ENCODE data around the gene IL3.

DNA sequence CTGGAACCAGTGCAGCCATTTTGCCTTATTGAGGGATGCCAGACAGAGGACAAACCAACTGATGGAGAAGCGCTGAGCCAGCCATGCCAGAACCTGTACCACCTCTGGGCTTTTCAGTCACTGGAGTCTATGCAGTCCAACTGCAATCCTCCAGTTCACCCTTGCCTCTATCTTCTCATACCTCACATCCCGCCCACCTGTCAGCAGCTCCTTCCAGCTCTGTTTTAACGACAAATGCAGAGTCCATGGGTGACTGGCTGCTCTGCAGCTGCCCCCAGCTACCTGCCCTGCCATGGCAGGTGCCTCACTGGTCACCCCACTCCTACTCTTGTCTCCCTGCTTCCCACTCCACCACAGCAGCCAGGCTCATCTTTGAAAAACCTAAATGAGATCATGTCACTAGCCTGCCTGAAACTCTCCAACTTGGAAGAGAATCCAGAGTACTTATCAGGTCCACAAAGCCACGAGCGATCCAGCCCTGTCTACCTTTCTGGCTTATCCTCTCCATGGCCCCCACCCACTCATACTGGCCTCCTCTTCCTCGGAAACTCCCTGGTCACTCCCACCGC, 35.0 kb upstream of the IL3 start:
- TF ChIP-seq, protein P1, sequence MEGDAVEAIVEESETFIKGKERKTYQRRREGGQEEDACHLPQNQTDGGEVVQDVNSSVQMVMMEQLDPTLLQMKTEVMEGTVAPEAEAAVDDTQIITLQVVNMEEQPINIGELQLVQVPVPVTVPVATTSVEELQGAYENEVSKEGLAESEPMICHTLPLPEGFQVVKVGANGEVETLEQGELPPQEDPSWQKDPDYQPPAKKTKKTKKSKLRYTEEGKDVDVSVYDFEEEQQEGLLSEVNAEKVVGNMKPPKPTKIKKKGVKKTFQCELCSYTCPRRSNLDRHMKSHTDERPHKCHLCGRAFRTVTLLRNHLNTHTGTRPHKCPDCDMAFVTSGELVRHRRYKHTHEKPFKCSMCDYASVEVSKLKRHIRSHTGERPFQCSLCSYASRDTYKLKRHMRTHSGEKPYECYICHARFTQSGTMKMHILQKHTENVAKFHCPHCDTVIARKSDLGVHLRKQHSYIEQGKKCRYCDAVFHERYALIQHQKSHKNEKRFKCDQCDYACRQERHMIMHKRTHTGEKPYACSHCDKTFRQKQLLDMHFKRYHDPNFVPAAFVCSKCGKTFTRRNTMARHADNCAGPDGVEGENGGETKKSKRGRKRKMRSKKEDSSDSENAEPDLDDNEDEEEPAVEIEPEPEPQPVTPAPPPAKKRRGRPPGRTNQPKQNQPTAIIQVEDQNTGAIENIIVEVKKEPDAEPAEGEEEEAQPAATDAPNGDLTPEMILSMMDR (conservative IDR thresholded peaks at IDR 0.05; ENCODE audit: low read depth, low read length): no peak
- no peak for TF ChIP-seq EZH2 (IDR thresholded peaks at IDR 0.05; ENCODE audit: borderline replicate concordance, low read depth, low read length, poor library complexity, severe bottlenecking)

All from A673 (cell line).